NCI-H1417 (cell line): ENCODE results near the gene RDH14.

ENCODE experiments used
- DNase-seq, 3 experiments: peaks; one replicate each; lab custom pipeline; 2025; lab: John Stamatoyannopoulos, UW

The RDH14 gene

DNA sequence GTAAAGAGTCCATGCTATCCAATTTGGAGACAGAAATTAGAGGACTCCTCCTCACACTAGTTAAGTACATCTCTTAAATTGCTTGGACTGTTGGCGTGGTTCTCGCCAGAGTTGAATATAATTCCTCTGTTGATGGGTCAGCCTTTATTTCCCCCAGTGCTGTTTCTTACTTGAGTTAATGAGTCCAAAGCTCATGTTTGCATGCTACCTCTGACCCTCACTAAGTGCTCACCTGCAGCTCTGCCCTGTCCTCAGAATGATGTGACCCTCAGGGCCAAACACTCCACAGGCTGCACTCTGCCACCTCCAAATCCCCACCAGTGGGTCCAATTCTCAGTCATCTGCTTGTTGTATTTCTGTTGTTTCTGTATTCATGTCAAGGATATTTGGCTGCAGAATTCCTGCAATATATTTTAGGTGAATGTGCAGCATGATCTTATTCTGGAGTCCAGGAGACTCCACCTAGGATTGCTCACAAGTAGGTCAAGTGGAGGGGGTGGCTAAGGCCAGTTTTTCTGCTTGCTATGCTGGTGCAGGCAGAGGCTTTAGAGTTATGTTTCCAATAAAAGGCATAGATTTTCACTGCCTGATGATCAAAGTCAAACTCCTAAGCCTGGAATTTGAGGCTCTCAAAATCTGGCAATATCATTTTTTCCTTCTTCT is 37.8 kb downstream of the RDH14 start:
- DNase-seq, result no peak

DNA sequence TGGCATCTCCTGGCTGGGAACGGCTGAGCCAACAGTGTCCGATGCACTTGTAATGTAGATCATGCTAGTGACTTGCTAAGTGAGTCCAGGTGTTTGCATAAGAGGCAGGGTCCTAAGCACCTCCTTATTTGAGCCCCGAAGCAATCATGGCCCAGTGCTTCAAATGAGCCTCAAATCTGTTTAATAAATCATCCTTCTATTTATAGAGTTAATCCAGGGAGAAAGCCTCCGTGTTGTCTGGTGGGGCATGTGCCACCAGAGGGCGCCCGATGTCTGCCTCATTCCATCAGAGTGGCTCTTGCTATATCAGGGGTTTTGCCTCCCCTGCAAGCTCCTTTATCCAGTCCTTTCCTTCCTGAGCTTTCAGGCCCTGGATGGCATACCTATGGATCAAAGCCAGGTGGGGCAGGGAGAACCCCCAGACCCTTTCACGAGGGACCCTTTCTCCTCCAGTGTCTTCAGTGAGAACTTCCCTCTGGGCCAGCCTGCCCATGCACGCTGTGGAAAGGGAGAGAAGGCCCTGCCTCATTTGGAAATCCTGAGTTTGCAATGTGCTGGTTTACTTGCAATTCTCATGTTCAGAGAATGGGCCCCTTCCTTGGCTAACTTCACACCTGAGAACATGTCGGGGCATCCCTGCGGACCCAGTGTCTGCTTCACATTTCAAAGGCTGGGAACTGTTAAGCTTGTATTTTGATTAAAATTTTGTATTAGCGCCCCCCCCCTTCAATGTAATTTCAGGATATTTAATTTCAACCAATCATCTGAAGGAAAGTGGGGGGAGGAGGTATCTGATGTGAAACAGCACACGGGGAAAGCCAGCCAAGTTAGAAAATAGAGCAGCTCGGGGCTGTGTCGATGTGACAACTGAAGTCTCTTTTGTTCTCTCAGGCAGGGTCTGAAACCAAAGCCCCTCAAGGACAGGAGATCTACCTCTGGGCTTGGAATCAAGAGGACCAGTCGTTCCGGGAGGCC is 39.7 kb downstream of the RDH14 start:
- peak; percentile 52 to 93 (median 81) for DNase-seq

DNA sequence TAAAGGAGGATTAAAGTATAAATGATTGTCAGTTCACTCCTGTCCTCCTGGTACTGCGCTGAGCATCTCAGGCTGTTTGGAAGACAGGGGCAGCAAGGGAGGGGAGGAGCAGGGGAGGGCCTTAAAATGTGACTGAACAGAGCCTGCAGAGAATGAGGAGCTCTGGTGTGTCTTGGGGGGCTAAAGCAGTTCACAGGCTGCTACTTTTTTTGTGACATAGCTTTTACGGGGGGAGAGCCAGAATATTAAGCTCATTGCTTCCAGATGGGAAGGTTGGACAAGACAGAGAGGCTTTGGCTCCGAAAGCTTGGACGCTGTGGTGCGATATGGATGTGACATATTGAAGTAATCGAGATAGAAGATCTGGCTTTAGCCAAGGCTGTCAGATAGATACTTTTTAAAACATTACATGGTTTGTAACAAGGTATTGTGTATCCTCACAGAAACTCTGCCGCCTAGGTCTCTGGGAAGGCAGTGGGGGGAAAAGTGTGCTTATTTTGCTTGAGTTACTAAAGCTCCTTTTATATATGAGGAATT is 40.5 kb downstream of the RDH14 start:
- no peak for DNase-seq

DNA sequence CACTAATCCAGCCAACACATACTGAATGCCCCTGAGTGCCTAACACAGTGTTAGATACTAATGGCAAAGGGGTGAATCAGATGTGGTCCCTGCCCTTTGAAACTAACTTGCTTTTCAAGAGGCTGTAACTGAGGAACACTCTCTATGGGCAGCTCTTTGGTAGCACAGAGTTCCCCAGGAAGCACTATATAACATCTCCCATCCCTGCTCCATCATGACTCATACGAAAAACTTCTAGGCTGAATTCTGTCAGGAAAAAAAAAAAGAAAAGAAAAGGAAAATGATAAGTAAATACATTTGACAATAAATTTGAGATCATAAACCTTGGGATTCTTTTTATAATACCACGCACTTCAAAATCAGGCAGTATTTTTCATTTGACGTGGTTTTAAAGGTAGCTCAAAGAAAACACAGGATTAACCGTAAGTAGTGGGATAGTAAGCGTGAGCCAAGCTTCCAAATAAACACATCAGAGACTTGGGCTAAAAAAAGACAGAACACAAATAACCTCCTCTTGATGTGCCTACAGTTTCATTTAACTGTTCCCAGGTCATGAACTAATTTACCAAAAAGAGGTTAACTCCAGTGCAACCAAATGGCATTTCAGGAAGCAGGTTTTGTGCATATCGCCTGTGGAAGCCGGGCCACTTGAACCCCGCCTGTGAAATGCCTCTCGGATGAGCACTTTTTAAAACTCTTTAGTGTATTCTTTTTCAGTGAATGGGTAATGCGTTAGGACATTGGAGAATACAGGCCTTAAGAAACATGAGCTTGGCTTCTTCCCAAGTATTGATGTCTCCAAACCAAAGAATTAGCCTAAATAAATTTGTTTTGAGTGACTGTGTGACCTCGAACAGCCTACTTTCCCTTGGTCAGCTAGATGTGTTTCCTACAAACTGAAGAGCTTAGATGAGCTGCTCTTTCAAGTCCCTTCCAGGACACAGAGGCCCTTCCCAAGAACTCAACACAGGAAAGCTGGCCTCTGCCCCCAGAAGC is 42.0 kb downstream of the RDH14 start:
- DNase-seq, result no peak

DNA sequence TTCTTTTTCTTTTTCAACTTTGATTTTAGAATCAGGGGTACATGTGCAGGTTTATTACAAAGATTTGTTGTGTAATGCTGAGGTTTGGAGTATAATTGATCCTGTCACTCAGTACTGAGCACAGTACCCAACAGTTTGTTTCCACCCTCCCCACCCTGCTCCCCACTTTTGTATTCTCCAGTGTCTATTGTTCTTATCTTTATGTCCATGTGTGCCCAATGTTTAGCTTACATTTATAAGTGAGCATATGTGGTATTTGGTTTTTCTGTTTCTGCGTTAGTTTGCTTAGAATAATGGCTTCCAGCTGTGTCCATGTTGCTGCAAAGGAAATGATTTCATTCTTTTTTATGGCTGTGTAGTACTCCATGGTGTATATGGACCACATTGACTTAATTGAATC is 43.1 kb downstream of the RDH14 start:
- no peak for DNase-seq

DNA sequence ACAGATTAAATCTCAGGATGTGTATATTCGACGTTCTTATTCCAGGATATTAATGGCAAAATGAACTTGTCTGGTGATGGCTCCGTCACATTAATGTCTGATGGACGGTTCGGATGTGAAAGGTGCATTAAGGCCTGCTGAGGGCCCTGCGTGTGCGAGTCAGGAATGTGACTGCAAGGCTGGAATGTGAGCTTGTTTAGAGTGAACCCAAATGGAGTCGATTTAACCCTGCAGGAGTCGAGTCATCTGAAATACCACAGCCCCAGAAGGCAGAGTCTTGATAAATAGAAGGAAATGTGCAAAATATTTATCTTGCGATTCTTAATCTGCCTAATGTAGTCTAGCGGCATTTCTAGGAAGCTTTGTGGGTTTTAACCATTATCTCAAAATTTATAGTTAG is 44.3 kb downstream of the RDH14 start:
- no peak for DNase-seq

DNA sequence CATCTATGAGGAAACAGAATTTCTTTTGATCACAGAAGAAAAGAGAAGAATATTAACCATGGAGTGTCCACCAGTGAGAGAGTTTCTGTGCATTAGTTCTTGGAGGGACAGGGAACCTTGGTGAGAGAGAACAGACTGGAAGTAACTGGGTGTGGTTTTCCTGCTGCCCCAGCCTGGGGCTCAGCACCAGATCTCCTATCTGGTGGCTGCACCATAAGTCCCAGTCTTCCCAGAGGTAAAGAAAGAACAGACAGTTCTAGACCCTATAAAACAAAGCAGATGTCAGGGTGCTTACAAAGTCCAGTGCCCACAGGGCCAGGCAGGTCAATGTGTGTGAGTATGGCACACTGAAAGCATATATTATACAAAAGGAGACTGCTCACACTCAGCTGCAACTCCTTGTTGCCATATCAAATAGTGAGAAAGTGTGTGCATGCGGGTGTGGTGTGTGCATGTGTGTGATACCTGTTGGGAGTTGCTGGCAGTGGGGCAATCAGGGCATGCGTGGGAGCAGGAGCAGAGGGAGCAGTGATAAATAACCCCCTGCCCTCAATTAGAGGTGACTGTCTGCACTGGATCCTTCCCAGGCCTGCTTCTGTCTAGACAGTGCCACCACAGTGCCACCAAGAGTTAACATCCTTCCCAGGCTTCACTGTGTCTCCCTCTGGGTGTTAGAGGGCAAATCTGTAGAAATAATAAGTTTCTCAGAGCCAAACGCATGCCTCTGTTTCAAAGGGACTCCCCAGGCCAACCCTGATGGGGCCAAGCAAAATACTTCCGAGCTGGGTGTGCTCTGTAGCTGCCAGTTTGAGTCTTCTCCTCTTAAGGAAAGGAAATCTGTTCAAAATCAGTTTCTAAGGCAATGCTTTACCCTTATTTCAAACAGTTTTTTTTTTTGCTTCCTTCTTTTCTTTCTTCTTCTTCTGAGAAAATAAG is 45.7 kb downstream of the RDH14 start:
- DNase-seq, result no peak

DNA sequence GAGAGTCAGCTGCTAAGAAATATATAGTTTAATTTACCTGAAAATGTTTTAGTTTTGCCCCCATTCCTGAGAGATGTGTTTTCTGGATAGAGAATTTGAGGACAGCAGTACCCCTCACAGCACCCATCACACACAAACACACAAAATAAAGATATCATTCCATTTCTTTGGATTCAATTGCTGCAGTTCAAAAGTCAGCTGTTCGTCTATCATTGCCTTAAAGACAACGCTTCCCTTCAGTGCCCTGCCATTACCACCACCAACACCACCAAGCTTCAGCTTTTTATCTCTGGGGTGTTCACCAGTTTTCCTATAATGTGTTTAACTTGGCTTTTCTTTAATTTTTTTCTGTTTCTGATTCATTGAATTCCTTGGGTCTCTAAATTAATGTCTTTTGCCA is 49.7 kb downstream of the RDH14 start:
- no peak for DNase-seq

DNA sequence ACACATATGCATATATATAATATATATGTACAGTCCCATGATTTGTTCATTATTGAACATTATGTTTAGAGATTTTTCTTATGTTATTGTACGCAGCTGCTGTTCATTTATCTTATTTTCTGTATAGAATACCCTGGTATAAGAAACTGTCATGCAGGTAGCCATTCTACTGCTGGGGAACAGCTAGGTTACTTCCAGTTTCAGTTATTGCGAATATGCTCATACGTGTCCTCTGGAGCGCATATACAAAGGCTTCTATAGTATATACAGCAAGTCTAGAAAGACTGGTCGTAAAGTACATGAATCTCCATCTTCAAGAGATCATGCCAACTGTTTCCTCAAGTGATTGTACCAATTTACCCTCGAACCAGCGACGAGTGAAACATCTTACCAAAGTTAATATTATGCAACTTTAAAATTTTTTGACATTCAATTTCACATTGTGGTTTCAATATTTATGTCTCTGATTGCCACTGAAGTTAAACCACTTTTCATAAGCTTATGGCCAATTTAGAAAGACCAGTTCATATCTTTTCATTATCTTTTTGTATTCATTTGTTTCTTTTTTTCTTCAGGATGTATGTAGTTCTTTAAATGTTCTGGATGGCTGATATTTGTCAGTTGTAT is 53.5 kb downstream of the RDH14 start:
- no peak for DNase-seq

DNA sequence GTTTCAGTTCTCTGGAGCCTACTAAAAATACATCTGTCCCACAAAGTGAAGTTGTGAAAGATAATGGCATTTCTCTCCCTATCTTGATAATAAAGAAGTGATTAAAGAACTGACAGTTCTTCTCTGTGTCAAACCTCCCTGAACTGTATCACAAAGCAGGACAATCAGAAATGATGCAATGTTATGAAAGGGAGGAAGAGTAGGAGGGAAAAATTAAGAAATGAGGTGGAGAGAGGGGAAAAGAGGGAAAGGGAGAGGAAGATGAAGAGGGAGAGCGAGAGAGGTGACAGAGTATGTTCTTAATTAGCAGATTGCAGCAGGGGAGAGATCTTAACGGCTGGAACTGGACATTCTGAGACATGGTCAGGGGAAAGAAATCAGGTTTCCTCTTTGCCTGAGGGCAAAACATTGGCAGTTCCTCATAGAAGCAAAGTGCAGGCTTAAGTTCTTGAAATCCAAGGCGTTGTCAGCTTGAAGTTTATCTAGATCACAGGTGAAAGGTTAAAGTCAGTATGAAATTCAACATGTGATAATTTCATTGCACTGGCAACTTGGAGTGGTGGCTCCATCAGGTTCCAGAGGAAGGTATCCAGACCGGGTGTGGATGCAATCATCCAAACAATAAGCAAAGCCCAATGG is 54.6 kb downstream of the RDH14 start:
- DNase-seq, result no peak
